Measurements from ENCODE around the gene ABCG8.

- TF ChIP-seq, protein P1, sequence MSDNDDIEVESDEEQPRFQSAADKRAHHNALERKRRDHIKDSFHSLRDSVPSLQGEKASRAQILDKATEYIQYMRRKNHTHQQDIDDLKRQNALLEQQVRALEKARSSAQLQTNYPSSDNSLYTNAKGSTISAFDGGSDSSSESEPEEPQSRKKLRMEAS (IDR thresholded peaks at IDR 0.05), result no peak
- TF ChIP-seq CREB1 (IDR thresholded peaks at IDR 0.05; ENCODE audit: low read depth) (no peak), TAF1 (IDR thresholded peaks at IDR 0.05; ENCODE audit: low read depth) (no peak), EP300 (IDR thresholded peaks at IDR 0.05; ENCODE audit: borderline replicate concordance) (no peak), REST (IDR thresholded peaks at IDR 0.05; ENCODE audit: low read depth) (no peak), TEAD4 (IDR thresholded peaks at IDR 0.05) (no peak)
These were observed 41.7 kb downstream of the ABCG8 start for GRCh38 chr2:43880471-43880870.

All from Ishikawa (cell line).